ENCODE data around the gene MED1.
"Not testable (repeated sequence)": the region's sequence is repeated elsewhere in the genome, so short reads cannot be mapped to it uniquely, and the experiment has no call there.

The MED1 gene

GRCh38 chr17:39429600-39429999 is 21.5 kb downstream of the MED1 start:
- DNase-seq: no peak

GRCh38 chr17:39416141-39416540 is 34.9 kb downstream of the MED1 start:
- no peak for DNase-seq

- DNase-seq: no peak
These were observed 40.8 kb downstream of the MED1 start for GRCh38 chr17:39410279-39410678.

GRCh38 chr17:39408360-39408759 is 42.7 kb downstream of the MED1 start:
- no peak for DNase-seq

- no peak for DNase-seq
These were observed 44.1 kb downstream of the MED1 start for GRCh38 chr17:39406951-39407350.

GRCh38 chr17:39405436-39405835 is 45.6 kb downstream of the MED1 start:
- no peak for DNase-seq

GRCh38 chr17:39404542-39405378 is 46.3 kb downstream of the MED1 start:
- no peak for DNase-seq

- DNase-seq: no peak
These were observed 48.0 kb downstream of the MED1 start for GRCh38 chr17:39402890-39403605.

GRCh38 chr17:39402244-39402889 is 48.7 kb downstream of the MED1 start:
- peak; percentile 82 for DNase-seq

- peak; percentile 95 for DNase-seq
These were observed 49.4 kb downstream of the MED1 start, which contains the start of gene FBXL20 for GRCh38 chr17:39401412-39402243. FBXL20 (minus strand) TSS chr17:39401626; CDS start chr17:39401402, 224 bp downstream.

GRCh38 chr17:39400547-39401411 is 50.3 kb downstream of the MED1 start:
- peak; percentile 20 for DNase-seq

GRCh38 chr17:39399791-39400190 is 51.3 kb downstream of the MED1 start:
- no peak for DNase-seq

- no peak for DNase-seq
These were observed 57.3 kb downstream of the MED1 start for GRCh38 chr17:39393736-39394135.

- DNase-seq: no peak
These were observed 59.6 kb downstream of the MED1 start for GRCh38 chr17:39391448-39391847.

- no peak for DNase-seq
These were observed 66.0 kb downstream of the MED1 start for GRCh38 chr17:39385040-39385439.

- no peak for DNase-seq
These were observed 70.9 kb downstream of the MED1 start for GRCh38 chr17:39380144-39380543.

GRCh38 chr17:39376434-39376833 is 74.6 kb downstream of the MED1 start:
- DNase-seq: no peak

GRCh38 chr17:39367805-39368204 is 83.3 kb downstream of the MED1 start:
- not testable (repeated sequence) for DNase-seq

- no peak for DNase-seq
These were observed 85.2 kb downstream of the MED1 start for GRCh38 chr17:39365872-39366271.

- no peak for DNase-seq
These were observed 85.8 kb downstream of the MED1 start for GRCh38 chr17:39365242-39365641.

GRCh38 chr17:39364236-39365025 is 86.6 kb downstream of the MED1 start:
- DNase-seq: no peak
